HFFc6 (cell line): ENCODE measurements around the gene DCT. TPM values are rescaled to one million over a fixed set of nuclear protein-coding genes. Genes with fewer than 3 reads are reported as not detected.
"Not testable (repeated sequence)": the region's sequence is repeated elsewhere in the genome, so short reads cannot be mapped to it uniquely, and the experiment has no call there.

Experiments used
- DNase-seq: peaks from one replicate; pipeline ENCODE4 v3.0.0-alpha.2; 2018
- H3K27ac Mint-ChIP-seq: 2 replicates; pipeline ENCODE4 v1.8.0; 2020; ENCODE audit warnings: mild to moderate bottlenecking, mixed read lengths
- H3K27me3 Mint-ChIP-seq: 2 replicates; pipeline ENCODE4 v1.8.0; 2021; ENCODE audit warnings: mild to moderate bottlenecking, moderate library complexity, mixed read lengths; ENCODE audit not compliant: insufficient read depth
- H3K36me3 Mint-ChIP-seq: 2 replicates; pipeline ENCODE4 v1.8.0; 2021; ENCODE audit warnings: low read depth, mixed read lengths
- H3K4me1 Mint-ChIP-seq: 2 replicates; pipeline ENCODE4 v1.8.0; 2020; ENCODE audit warnings: low read depth, mixed read lengths
- H3K4me3 Mint-ChIP-seq: 2 replicates; pipeline ENCODE4 v1.8.0; 2020; ENCODE audit warnings: mild to moderate bottlenecking, moderate library complexity, mixed read lengths
- H3K9me3 Mint-ChIP-seq: 2 replicates; pipeline ENCODE4 v1.8.0; 2020; ENCODE audit warnings: mild to moderate bottlenecking, mixed read lengths
- CTCF ChIP-seq: fragments of 200-600 bp; sonication (generic); IDR thresholded peaks from 2 replicates; pipeline ENCODE4 v1.5.0; 2021; ENCODE audit warnings: antibody characterized with exemption, mild to moderate bottlenecking
- total RNA-seq, 6 experiments: library from RNA; stranded (reverse); fragmentation: NEBNext Ultra II Directional; extraction: Animal tissue kit (Norgen Biotek cat#: 25700); gene quantifications; 2 replicates in 1 of 6; 3 replicates in 5 of 6; pipeline ENCODE4 v1.2.3, GENCODE V29; 2021

Gene DCT
- total RNA-seq, 6 experiments from 2014 or later = not detected

- Mint-ChIP-seq H3K9me3 (no peaks in the 10 kb centered on the region), H3K36me3 (no peaks in the 10 kb centered on the region), H3K4me3 (no peak overlapping the region), H3K27me3 (peaks cover 2% of the 10 kb centered on the region), H3K4me1 (no peaks in the 10 kb centered on the region), H3K27ac (no peak overlapping the region)
- no peak for TF ChIP-seq CTCF
- DNase-seq = no peak
Measured at GRCh38 chr13:94515911-94516310, 36.4 kb upstream of the DCT start.

- Mint-ChIP-seq H3K27me3 (peaks cover 2% of the 10 kb centered on the region), H3K9me3 (no peaks in the 10 kb centered on the region), H3K4me1 (no peaks in the 10 kb centered on the region), H3K27ac (no peak overlapping the region), H3K4me3 (no peak overlapping the region), H3K36me3 (no peaks in the 10 kb centered on the region)
- no peak for TF ChIP-seq CTCF
- no peak for DNase-seq
Measured at GRCh38 chr13:94515374-94515773, 35.9 kb upstream of the DCT start.

- H3K36me3 Mint-ChIP-seq = no peaks in the 10 kb centered on the region
- no peak overlapping the region for H3K27ac Mint-ChIP-seq
- no peaks in the 10 kb centered on the region for H3K4me1 Mint-ChIP-seq
- peaks cover 4% of the 10 kb centered on the region for H3K27me3 Mint-ChIP-seq
- no peaks in the 10 kb centered on the region for H3K9me3 Mint-ChIP-seq
- no peak for DNase-seq
- TF ChIP-seq CTCF = no peak
- no peak overlapping the region for H3K4me3 Mint-ChIP-seq
Measured at GRCh38 chr13:94513026-94513425, 33.5 kb upstream of the DCT start.

- no peak overlapping the region for H3K27ac Mint-ChIP-seq
- H3K4me3 Mint-ChIP-seq = no peak overlapping the region
- peaks cover 9% of the 10 kb centered on the region for H3K27me3 Mint-ChIP-seq
- TF ChIP-seq CTCF = no peak
- DNase-seq = no peak
- no peaks in the 10 kb centered on the region for H3K4me1 Mint-ChIP-seq
- no peaks in the 10 kb centered on the region for H3K9me3 Mint-ChIP-seq
- H3K36me3 Mint-ChIP-seq = no peaks in the 10 kb centered on the region
Measured at GRCh38 chr13:94505730-94506129, 26.2 kb upstream of the DCT start.

DNA sequence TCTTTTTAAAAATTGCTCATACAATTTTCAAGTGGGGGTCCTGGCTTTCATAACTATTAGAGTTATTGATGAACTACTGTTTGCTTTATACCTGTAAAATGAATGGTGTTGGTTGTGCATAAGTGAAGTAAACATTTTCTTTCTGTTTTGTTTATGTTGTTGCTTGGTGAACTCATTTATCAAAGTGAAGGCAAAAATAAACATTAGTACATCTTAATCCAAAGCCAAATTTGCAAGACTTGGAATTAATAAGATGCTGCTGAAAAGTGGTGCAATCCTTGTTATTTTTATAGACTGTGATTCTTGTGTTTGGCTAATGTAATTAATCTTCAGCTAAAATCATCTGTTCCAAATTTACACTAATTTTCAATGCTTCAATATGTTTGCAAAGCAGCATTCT is 24.4 kb upstream of the DCT start:
- no peak overlapping the region for H3K4me3 Mint-ChIP-seq
- peaks cover 6% of the 10 kb centered on the region for H3K27me3 Mint-ChIP-seq
- no peaks in the 10 kb centered on the region for H3K4me1 Mint-ChIP-seq
- no peak overlapping the region for H3K27ac Mint-ChIP-seq
- no peaks in the 10 kb centered on the region for H3K36me3 Mint-ChIP-seq
- no peak for DNase-seq
- H3K9me3 Mint-ChIP-seq = no peaks in the 10 kb centered on the region
- no peak for TF ChIP-seq CTCF

DNA sequence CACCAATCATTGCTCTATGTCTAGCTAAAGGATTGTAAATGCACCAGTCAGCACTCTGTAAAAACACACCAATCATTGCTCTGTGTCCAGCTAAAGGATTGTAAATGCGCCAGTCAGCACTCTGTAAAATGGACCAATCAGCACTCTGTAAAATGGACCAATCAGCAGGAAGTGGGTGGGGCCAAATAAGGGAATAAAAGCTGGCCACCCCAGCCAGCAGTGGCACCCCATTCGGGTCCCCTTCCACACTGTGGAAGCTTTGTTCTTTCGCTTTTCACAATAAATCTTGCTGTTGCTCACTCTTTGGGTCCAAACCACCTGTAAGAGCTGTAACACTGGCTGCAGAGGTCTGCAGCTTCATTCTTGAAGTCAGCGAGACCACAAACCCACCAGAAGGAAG is 19.3 kb upstream of the DCT start:
- not testable (repeated sequence) for H3K27ac Mint-ChIP-seq, DNase-seq, H3K36me3 Mint-ChIP-seq, H3K27me3 Mint-ChIP-seq, H3K4me3 Mint-ChIP-seq, H3K9me3 Mint-ChIP-seq, H3K4me1 Mint-ChIP-seq
